Colonic mucosa (tissue), 4 donors: Measurements from ENCODE around the gene KLHL11. TPM values are rescaled to one million over a fixed set of nuclear protein-coding genes. Genes with fewer than 3 reads are reported as not detected.
"Not testable (repeated sequence)": the region's sequence is repeated elsewhere in the genome, so short reads cannot be mapped to it uniquely, and the experiment has no call there.

Experiments
- DNase-seq: peaks from one replicate; pipeline ENCODE4 v3.0.0-alpha.2; 2020
- H3K27ac ChIP-seq: fragments of 200-600 bp; one replicate; pipeline ENCODE4 v1.8.0; 2021
- H3K27me3 ChIP-seq: fragments of 200-600 bp; one replicate; pipeline ENCODE4 v1.8.0; 2021
- H3K36me3 ChIP-seq: fragments of 200-600 bp; one replicate; pipeline ENCODE4 v1.8.0; 2021
- H3K4me1 ChIP-seq: fragments of 200-600 bp; one replicate; pipeline ENCODE4 v1.8.0; 2021; ENCODE audit warnings: mild to moderate bottlenecking
- H3K4me3 ChIP-seq: fragments of 200-600 bp; one replicate; pipeline ENCODE4 v1.8.0; 2021
- H3K9ac ChIP-seq, 2 donors: one replicate each; pipeline ENCODE4 v1.7.0; 2013; ENCODE audit warnings: control low read depth in 2 of 2, low read depth in 2 of 2, low read length in 2 of 2
- H3K9me3 ChIP-seq: fragments of 200-600 bp; one replicate; pipeline ENCODE4 v1.8.0; 2021
- intact Hi-C: fragments of 100-400 bp; cut with DNase I; formaldehyde crosslinking; loops from one replicate; pipeline ENCODE4 v1.14.1; 2022
- total RNA-seq, 2 donors: library from RNA; stranded (reverse); fragmentation: NEBNext Ultra II Directional in 1 of 2; extraction: Animal tissue kit (Norgen Biotek cat#: 25700) in 1 of 2; gene quantifications; one replicate each; pipeline ENCODE4 v1.2.1, GENCODE V29; 2021
- TF ChIP-seq, protein P1 (sequence below): fragments of 200-600 bp; IDR thresholded peaks from one replicate; pipeline ENCODE4 v1.8.0; 2022; ENCODE audit warnings: antibody characterized with exemption, mild to moderate bottlenecking
- donor health status: healthy.
- donor health status: DM: no; HTN: no; CAD: no.
- donor health status: DM: no; HTN: no; CAD: no.

KLHL11 gene
- total RNA-seq, 2 donors from 2014 or later, result 10.0 to 14.0 TPM

DNA sequence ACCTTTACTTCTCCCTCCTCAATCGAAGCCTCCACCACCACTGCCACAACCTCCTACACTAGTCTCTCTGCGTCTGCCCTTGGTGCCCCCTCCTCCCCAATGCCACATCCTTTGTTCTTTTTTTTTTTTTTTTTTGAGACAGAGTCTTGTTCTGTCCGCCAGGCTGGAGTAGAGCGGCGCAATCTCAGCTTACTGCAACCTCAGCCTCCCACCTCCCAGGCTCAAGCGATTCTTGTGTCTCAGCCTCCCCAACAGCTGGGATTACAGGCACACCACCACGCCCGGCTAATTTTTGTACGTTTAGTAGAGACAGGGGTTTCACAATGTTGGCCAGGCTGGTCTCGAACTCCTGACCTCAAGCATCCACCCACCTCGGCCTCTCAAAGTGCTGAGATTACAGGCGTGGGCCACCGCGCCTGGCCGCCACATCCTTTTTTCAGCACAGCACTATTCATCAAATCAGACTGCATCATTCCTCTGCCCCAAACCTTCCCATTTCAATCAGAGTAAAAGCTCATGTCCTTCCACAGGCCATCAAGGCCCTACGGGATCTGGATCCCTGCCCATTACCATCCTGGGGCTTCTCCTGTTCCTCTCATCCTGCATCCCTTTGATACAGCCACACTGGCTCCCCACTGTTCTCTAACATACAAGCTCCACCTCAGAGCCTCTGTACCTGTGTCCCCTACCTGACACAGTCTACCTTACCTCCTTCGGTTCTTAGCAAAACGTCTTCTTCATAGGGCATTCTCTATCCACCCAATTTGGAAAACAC, 2.0 kb downstream of the KLHL11 start:
- peak overlapping the region in 1 of 2 donors; percentile 86 for H3K9ac ChIP-seq

DNA sequence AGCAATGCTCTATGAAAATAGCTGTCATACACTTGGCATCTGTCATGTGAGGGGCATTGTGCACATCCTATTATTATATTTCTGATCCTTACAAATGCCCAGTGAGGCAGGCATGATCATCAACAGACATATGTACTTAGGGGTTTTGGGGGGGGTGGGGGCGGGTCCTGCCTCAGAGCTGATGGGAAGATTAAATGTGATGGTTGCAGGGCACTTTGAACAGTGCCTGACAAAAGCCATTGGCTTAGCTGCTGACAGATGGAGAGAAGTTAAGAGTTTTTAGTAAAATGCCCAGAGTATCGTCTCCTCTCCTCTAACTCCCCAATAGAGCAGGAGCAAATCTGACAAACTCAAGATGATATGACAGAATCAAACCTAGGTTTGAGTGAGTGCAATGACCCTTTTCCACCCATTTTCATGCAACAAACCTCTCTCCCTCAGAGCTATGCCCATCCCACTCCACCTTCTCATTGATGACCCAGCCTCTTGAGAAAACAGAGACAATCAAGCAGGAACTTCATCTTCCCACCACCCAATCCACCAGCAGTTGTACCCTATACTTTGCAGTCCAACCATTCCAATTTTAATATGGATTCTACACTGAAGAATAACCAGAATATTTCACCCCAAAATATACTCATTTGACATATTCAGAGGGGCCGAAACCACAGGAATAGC, 4.8 kb downstream of the KLHL11 start:
- H3K4me3 ChIP-seq, result no peak overlapping the region
- no peaks in the 10 kb centered on the region for H3K36me3 ChIP-seq
- TF ChIP-seq, protein P1, sequence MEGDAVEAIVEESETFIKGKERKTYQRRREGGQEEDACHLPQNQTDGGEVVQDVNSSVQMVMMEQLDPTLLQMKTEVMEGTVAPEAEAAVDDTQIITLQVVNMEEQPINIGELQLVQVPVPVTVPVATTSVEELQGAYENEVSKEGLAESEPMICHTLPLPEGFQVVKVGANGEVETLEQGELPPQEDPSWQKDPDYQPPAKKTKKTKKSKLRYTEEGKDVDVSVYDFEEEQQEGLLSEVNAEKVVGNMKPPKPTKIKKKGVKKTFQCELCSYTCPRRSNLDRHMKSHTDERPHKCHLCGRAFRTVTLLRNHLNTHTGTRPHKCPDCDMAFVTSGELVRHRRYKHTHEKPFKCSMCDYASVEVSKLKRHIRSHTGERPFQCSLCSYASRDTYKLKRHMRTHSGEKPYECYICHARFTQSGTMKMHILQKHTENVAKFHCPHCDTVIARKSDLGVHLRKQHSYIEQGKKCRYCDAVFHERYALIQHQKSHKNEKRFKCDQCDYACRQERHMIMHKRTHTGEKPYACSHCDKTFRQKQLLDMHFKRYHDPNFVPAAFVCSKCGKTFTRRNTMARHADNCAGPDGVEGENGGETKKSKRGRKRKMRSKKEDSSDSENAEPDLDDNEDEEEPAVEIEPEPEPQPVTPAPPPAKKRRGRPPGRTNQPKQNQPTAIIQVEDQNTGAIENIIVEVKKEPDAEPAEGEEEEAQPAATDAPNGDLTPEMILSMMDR, result no peak
- DNase-seq, result no peak
- H3K9ac ChIP-seq, result no peak overlapping the region
- no peaks in the 10 kb centered on the region for H3K9me3 ChIP-seq
- H3K4me1 ChIP-seq, result peaks cover 4% of the 10 kb centered on the region
- no peak overlapping the region for H3K27ac ChIP-seq
- intact Hi-C loops, result no loop called here
- H3K27me3 ChIP-seq, result no peaks in the 10 kb centered on the region

More for the DNA sequence above, 2.0 kb downstream of the KLHL11 start:
- Histone ChIP-seq H3K27me3 (no peaks in the 10 kb centered on the region), H3K27ac (no peak overlapping the region), H3K9me3 (no peaks in the 10 kb centered on the region), H3K36me3 (peaks cover 4% of the 10 kb centered on the region), H3K4me1 (peaks cover 4% of the 10 kb centered on the region), H3K4me3 (no peak overlapping the region)
- TF ChIP-seq, protein P1, result no peak
- DNase-seq, result no peak
- intact Hi-C loops, result no loop called here

DNA sequence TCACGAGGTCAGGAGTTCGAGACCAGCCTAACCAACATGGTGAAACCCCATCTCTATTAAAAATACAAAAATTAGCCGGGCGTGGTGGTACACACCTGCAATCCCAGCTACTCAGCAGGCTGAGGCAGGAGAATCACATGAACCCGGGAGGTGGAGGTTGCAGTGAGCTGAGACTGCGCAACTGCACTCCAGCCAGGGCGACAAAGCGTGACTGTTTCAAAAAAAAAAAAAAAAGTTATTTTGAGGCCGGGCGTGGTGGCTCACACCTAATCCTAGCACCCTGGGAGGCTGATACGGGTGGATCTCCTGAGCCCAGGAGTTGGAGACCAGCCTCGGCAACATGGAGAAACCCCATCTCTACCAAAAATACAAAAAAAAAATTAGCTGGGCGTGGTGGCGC, 13.8 kb downstream of the KLHL11 start:
- H3K27ac ChIP-seq, H3K9me3 ChIP-seq, intact Hi-C loops, H3K4me1 ChIP-seq, H3K36me3 ChIP-seq, H3K9ac ChIP-seq, DNase-seq, H3K4me3 ChIP-seq, H3K27me3 ChIP-seq: not testable (repeated sequence)

DNA sequence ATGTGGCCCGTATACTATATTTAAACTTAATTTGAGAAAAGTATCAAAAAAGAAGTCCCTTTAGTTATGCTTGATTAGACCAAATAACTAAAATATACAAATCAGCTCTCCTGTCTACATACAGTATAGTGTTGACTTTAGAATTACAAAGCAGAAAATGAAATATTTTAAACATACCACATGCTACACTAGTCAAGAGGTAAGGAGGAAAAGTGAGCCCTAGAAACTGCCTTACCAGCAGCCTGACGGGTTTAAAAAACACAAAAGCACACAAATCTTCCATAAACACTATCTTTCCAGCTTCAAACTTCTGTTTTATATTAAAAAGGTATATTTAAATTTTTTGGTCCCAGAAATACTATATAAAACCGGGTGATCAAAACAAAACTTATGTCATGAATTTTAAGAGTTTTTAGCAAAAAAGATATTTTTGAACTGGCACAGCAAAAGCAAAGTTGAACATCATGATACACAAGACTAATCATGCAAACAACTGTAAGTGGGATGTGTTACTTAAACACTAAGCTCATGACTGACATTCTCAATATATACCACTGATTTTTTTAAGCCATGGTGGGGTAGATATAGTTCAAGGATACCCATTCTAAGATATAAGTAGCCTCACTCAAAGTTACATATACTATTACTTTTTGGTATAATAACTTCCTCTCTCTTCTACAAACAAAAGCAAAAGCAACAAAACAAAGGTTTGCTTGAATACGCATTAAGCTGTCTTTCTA, 15.8 kb downstream of the KLHL11 start:
- no peak for DNase-seq
- H3K9ac ChIP-seq, result no peak overlapping the region
- no peaks in the 10 kb centered on the region for H3K27me3 ChIP-seq
- intact Hi-C loops, result no loop called here
- H3K9me3 ChIP-seq, result no peaks in the 10 kb centered on the region
- no peaks in the 10 kb centered on the region for H3K4me1 ChIP-seq
- H3K36me3 ChIP-seq, result no peaks in the 10 kb centered on the region
- TF ChIP-seq, protein P1, result no peak
- no peak overlapping the region for H3K4me3 ChIP-seq
- H3K27ac ChIP-seq, result no peak overlapping the region

DNA sequence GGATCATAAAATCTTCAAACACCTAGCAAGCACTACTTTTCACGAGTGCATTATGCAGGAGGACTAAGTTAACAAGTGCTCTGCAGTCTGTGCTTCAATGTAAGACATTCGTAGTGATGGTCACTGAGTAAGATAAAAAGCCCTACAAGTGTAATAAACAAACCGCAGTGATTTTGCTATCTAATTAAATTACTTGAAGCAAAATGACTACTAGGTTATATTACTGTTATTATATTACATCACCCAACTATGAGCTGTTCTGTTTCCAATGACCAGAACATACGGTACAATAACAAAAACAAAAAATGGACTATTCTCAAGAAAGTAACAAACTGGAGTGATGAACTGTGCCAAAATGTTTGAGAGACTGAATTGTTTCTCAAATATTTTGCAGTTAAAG, 16.4 kb downstream of the KLHL11 start:
- Histone ChIP-seq H3K27me3 (no peaks in the 10 kb centered on the region), H3K9me3 (no peaks in the 10 kb centered on the region), H3K9ac (no peak overlapping the region), H3K4me1 (no peaks in the 10 kb centered on the region), H3K27ac (no peak overlapping the region), H3K36me3 (no peaks in the 10 kb centered on the region), H3K4me3 (no peak overlapping the region)
- intact Hi-C loops, result no loop called here
- TF ChIP-seq, protein P1, result no peak
- DNase-seq, result no peak
